Coronary artery (tissue), 2 donors: ENCODE data around the gene ZMYND11.

Source experiments
- DNase-seq: peaks from one replicate; pipeline ENCODE4 v3.0.0-alpha.2; 2017; ENCODE audit warnings: low spot score
- H3K27ac ChIP-seq, 2 donors: fragments of 200-600 bp; sonication (generic); one replicate each; pipeline ENCODE4 v1.5.1; 2016 to 2019
- H3K4me3 ChIP-seq: fragments of 200-600 bp; sonication (generic); 2 replicates; pipeline ENCODE4 v1.5.1; 2016; ENCODE audit warnings: mild to moderate bottlenecking, moderate library complexity
- TF ChIP-seq, protein P1 (sequence below): fragments of 200-600 bp; sonication (generic); IDR thresholded peaks from one replicate; pipeline ENCODE4 v1.5.1; 2019; ENCODE audit warnings: antibody characterized with exemption

ZMYND11 gene

DNA sequence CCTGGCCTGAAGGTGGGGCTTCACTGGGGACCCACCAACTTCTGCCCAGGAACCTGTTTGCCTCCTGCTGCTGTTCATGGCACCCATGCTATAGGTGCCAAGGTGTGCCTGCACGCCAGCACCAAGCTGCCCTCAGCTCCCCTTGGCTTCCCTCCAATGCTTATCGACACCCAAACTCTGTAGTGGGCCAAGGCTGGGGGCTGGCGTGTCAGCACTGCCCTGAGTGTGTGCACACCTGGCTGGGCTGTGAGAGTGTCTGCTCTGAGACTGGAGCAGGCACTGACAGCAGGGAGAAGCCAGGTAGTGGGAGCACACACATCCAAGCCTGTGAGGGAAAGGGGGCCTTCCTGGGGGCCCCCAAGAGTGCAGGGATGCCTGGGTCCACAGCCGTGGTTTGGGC lies 43.1 kb upstream of the ZMYND11 start:
- H3K27ac ChIP-seq: no peak overlapping the region
- no peak for DNase-seq
- H3K4me3 ChIP-seq: no peak overlapping the region
- TF ChIP-seq, protein P1, sequence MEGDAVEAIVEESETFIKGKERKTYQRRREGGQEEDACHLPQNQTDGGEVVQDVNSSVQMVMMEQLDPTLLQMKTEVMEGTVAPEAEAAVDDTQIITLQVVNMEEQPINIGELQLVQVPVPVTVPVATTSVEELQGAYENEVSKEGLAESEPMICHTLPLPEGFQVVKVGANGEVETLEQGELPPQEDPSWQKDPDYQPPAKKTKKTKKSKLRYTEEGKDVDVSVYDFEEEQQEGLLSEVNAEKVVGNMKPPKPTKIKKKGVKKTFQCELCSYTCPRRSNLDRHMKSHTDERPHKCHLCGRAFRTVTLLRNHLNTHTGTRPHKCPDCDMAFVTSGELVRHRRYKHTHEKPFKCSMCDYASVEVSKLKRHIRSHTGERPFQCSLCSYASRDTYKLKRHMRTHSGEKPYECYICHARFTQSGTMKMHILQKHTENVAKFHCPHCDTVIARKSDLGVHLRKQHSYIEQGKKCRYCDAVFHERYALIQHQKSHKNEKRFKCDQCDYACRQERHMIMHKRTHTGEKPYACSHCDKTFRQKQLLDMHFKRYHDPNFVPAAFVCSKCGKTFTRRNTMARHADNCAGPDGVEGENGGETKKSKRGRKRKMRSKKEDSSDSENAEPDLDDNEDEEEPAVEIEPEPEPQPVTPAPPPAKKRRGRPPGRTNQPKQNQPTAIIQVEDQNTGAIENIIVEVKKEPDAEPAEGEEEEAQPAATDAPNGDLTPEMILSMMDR: no peak

DNA sequence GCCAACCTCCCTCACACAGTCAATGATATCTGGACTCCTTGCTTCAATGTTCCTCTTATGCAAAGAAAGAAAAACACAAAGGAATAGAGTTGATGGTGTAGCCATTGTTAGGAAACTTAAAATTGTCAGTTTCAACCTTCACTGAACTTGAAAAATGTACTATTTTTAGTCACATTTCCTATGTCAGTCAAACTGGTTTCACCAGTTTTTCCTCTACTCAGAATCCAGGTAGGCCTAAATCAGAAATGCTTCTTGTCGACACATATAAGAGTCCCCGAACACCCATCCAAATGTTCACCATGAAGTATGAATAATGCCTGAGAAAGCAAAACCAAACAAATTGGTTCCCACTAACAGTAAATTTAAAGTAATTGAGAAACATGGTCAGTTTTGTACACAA lies 42.4 kb upstream of the ZMYND11 start:
- TF ChIP-seq, protein P1: no peak
- no peak overlapping the region for H3K4me3 ChIP-seq
- no peak for DNase-seq
- no peak overlapping the region for H3K27ac ChIP-seq

DNA sequence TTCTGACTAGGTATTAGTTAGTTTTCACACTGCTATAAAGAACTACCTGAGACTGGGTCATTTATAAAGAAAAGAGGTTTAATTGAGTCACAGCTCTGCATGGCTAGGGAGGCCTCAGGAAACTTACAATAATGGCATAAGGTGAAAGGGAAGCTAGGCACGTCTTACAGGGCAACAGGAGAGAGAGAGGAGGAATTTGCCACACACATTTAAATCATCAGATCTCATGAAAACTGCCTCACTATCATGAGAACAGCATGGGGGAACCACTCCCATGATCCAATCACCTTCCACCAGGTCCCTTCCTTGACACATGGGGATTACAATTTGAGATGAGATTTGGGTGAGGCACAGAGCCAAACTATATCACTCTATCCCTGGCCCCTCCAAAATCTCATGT lies 40.6 kb upstream of the ZMYND11 start:
- no peak overlapping the region for H3K4me3 ChIP-seq
- no peak overlapping the region for H3K27ac ChIP-seq
- DNase-seq: no peak
- TF ChIP-seq, protein P1: no peak

DNA sequence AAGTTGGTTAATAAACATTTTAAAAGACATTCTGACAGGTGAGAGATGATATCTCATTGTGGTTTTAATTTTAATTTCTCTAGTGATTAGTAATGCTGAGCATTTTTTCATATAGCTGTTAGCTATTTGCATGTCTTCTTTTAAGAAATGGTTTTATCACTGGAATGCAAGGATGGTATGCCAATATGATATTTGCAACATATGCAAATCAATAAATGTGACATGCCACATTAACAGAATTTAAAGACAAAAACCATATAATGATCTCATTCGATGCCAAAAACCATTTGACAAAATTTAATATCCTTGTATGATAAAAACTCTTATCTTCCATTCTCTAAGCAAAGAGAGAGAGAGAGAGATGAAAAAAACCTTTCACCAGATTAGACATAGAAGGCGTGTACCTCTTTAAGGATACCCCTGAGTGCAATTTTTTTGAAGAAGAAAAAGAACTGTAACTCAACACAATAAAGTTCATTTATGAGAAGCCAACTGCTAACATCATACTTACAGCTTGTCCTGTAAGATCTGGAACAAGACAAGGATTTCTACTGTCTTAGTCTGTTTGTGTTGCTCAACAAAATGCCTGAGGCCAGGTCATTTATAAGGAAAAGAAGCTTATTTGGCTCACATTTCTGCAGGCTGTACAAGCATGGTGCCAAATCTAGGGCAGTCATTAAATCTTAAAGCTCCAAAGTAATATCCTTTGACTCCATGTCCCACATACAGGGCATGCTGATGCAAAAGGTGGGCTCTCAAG lies 39.7 kb upstream of the ZMYND11 start:
- H3K4me3 ChIP-seq: no peak overlapping the region
- TF ChIP-seq, protein P1: no peak
- no peak overlapping the region for H3K27ac ChIP-seq
- no peak for DNase-seq

DNA sequence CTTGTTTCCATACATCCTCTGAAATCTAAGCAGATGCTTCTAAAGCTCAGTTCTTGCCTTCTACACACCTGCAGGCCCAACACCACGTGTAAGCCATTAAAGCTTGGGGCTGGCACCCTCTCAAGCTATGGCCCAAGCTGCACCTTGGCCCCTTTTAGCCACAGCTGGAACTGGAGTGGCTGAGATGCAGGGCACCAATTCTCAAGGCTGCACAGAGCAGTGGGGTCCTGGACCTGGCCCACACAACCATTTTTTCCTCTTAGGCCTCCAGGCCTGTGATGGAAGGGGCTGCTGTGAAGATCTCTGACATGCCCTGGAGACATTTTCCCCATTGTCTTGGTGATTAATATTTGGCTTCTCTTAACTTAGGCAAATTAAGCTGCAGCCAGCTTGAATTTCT lies 38.8 kb upstream of the ZMYND11 start:
- no peak overlapping the region for H3K27ac ChIP-seq

DNA sequence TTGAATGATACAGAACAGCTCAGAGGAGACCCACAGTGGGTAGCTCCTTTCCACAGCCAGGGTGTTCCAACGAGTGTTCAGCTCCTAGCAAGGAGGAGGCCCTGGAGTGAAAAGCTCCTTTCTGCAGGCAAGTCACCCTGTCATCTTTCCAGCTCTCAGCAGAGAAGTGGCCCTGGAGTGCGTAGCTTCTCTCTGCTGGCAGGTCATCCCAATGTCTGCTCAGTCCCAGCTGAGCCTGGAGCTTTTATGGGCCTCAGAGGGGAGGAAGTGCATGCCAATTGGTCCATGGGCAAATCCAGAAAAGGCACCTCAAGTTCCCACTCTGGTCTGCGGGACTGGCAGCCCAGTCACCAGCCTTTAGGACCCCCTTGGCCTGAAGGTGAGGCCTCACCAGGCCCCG lies 30.8 kb upstream of the ZMYND11 start:
- DNase-seq: no peak
- no peak overlapping the region for H3K4me3 ChIP-seq
- TF ChIP-seq, protein P1: no peak
- H3K27ac ChIP-seq: no peak overlapping the region

More for the DNA sequence above, 38.8 kb upstream of the ZMYND11 start:
- no peak for DNase-seq
- TF ChIP-seq, protein P1: no peak
- no peak overlapping the region for H3K4me3 ChIP-seq

DNA sequence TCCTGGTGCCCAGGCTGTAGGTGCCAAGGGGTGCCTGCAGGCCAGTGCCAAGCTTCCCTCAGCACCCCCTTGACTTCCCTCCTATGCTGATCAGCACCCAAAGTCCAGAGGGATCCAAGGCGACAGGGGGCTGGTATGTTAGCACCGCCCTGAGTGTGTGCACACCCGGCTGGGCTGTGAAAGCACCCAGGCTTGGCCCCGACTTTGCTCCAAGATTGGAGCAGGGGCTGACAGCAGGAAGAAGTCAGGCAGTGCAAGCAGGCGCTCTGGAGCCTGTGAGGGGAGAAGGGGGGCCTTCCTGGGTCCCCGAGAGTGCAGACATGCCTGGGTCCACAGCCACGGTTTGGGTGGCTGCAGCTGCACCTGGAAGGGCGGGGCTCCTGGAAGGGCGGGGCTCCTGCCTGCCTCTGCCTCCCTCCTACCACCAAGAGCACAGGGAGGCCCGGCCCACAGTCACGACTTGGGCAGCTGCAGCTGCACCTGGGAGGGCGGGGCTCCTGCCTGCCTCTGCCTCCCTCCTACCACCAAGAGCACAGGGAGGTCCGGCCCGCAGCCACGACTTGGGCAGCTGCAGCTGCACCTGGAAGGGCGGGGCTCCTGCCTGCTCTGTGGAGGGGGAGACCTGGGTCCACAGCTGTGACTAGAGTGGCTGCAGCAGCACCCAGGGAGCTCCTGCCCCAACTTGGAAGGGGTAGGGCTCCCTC lies 30.2 kb upstream of the ZMYND11 start:
- H3K27ac ChIP-seq: no peak overlapping the region

More for the DNA sequence above, 30.2 kb upstream of the ZMYND11 start:
- TF ChIP-seq, protein P1: no peak
- DNase-seq: no peak
- H3K4me3 ChIP-seq: no peak overlapping the region
